B cell (primary cell): ENCODE data around the gene SMIM20.

Experiments used
- CTCF ChIP-seq: fragments of 200-600 bp; IDR thresholded peaks from one replicate; pipeline ENCODE4 v1.8.0; 2022; ENCODE audit warnings: antibody characterized with exemption, mild to moderate bottlenecking
- EZH2 ChIP-seq: IDR thresholded peaks from 2 replicates; pipeline ENCODE4 v1.6.1; 2012; ENCODE audit warnings: borderline replicate concordance, low read depth, mild to moderate bottlenecking, moderate library complexity, low read length; ENCODE audit not compliant: insufficient read depth, poor library complexity, severe bottlenecking

DNA sequence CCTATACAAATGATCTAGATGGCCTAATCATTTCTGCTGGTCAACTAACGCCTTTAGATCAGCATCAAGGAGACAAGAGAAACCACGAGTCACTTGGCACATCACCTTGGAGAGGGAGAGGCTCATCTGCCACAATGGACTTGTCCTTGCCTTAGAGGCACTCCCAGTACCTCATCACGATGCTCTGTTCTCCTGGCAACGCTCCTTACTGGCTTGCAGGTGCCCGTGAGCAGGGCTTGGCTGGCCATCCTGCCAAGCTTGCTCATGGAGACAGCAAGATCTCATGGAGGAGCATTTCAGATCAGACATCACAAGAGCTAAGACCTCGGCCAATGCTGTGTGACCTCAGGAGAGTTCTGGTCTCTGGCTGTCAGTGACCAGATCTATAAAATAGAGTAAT lies 2.7 kb upstream of the SMIM20 start:
- TF ChIP-seq CTCF = no peak
- TF ChIP-seq EZH2 = no peak
